Smooth muscle cell (in vitro differentiated cells): ENCODE results near the gene NRXN3. TPM values are rescaled to one million over a fixed set of nuclear protein-coding genes. Genes with fewer than 3 reads are reported as not detected.

Experiments
- DNase-seq: peaks from one replicate; lab custom pipeline; 2025; ENCODE audit not compliant: unreplicated experiment; lab: John Stamatoyannopoulos, UW
- H2AFZ ChIP-seq: fragments of 200-600 bp; sonication (generic); 2 replicates; pipeline ENCODE4 v1.6.0; 2016; ENCODE audit warnings: antibody characterized with exemption, low read depth, mild to moderate bottlenecking
- H3F3A ChIP-seq: fragments of 200-600 bp; sonication (generic); 2 replicates; pipeline ENCODE4 v1.6.0; 2017; ENCODE audit warnings: antibody characterized with exemption, low read depth
- H3K27ac ChIP-seq: fragments of 200-600 bp; sonication (generic); 2 replicates; pipeline ENCODE4 v1.5.1; 2016; ENCODE audit warnings: low read depth, mild to moderate bottlenecking
- H3K27me3 ChIP-seq: fragments of 200-600 bp; sonication (generic); 2 replicates; pipeline ENCODE4 v1.6.1; 2016; ENCODE audit warnings: low read depth, mild to moderate bottlenecking
- H3K36me3 ChIP-seq: fragments of 200-600 bp; sonication (generic); 2 replicates; pipeline ENCODE4 v1.5.1; 2016; ENCODE audit warnings: low read depth
- H3K4me1 ChIP-seq: fragments of 200-600 bp; sonication (generic); 2 replicates; pipeline ENCODE4 v1.5.1; 2016; ENCODE audit warnings: low read depth
- H3K4me2 ChIP-seq: fragments of 200-600 bp; sonication (generic); 2 replicates; pipeline ENCODE4 v1.6.0; 2016; ENCODE audit warnings: mild to moderate bottlenecking
- H3K4me3 ChIP-seq: fragments of 200-600 bp; sonication (generic); 2 replicates; pipeline ENCODE4 v1.5.1; 2016; ENCODE audit warnings: mild to moderate bottlenecking
- H3K79me2 ChIP-seq: fragments of 200-600 bp; sonication (generic); 2 replicates; pipeline ENCODE4 v1.6.0; 2016; ENCODE audit warnings: low read depth, mild to moderate bottlenecking
- H3K9ac ChIP-seq: fragments of 200-600 bp; sonication (generic); 2 replicates; pipeline ENCODE4 v1.6.0; 2016; ENCODE audit warnings: low read depth
- H3K9me3 ChIP-seq: fragments of 200-600 bp; sonication (generic); replicated peaks from 2 replicates; pipeline ENCODE4 v1.5.1; 2016; ENCODE audit warnings: low read depth
- H4K20me1 ChIP-seq: fragments of 200-600 bp; sonication (generic); 2 replicates; pipeline ENCODE4 v1.6.0; 2016; ENCODE audit warnings: low read depth
- WGBS: methylation state at CpG from one replicate; pipeline ENCODE4 v1.1.7; 2016; ENCODE audit warnings: low lambda C conversion rate; 5-methylcytosine and 5-hydroxymethylcytosine counted together
- polyA plus RNA-seq: library from polyadenylated mRNA; unstranded; fragments of >200 nt; fragmentation: Nextera tagmentation; extraction: Ambion mirVana; gene quantifications from 2 replicates; pipeline ENCODE4 v1.2.1, GENCODE V29; 2016
- total RNA-seq: library from RNA; depleted of rRNA; stranded (reverse); fragments of >200 nt; gene quantifications from 2 replicates; pipeline ENCODE4 v1.2.3, GENCODE V29; 2014
- TF ChIP-seq, protein P1 (sequence below): fragments of 200-600 bp; sonication (generic); IDR thresholded peaks from 2 replicates; pipeline ENCODE4 v1.5.1; 2017; ENCODE audit warnings: borderline replicate concordance, mild to moderate bottlenecking, antibody characterized with exemption; ENCODE audit not compliant: insufficient read depth, poor library complexity, severe bottlenecking

NRXN3 gene
- total and polyA plus RNA-seq, 2 experiments from 2014 or later = 1.2 to 7.0 TPM

DNA sequence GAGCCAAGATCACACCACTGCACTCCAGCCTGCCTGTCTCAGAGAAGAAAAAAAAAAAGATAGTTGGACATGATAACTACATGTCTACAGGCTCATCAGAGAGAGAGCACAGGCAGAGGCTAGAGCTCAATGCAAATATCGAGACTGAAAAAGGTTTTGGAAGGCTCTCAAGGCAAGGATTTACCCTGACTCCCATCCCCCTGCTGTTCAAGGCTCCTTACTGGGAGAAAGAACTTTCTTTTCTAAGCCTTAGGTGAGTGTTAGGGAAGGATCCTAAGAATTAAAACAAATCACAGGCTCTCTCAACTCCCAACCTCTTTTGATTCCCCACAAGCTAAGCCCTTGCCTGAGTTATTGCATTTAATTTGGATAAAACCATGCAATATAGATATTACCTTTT lies 1516.0 kb downstream of the NRXN3 start:
- Histone ChIP-seq H3K4me2 (no peak overlapping the region), H3K27ac (no peak overlapping the region), H3K79me2 (no peaks in the 10 kb centered on the region), H3K9ac (no peak overlapping the region), H3K4me1 (no peaks in the 10 kb centered on the region), H3K4me3 (no peak overlapping the region), H2AFZ (no peak overlapping the region), H3K27me3 (no peaks in the 10 kb centered on the region), H3K36me3 (no peaks in the 10 kb centered on the region), H3F3A (no peaks in the 10 kb centered on the region), H3K9me3 (no peaks in the 10 kb centered on the region), H4K20me1 (no peaks in the 10 kb centered on the region)
- TF ChIP-seq, protein P1, sequence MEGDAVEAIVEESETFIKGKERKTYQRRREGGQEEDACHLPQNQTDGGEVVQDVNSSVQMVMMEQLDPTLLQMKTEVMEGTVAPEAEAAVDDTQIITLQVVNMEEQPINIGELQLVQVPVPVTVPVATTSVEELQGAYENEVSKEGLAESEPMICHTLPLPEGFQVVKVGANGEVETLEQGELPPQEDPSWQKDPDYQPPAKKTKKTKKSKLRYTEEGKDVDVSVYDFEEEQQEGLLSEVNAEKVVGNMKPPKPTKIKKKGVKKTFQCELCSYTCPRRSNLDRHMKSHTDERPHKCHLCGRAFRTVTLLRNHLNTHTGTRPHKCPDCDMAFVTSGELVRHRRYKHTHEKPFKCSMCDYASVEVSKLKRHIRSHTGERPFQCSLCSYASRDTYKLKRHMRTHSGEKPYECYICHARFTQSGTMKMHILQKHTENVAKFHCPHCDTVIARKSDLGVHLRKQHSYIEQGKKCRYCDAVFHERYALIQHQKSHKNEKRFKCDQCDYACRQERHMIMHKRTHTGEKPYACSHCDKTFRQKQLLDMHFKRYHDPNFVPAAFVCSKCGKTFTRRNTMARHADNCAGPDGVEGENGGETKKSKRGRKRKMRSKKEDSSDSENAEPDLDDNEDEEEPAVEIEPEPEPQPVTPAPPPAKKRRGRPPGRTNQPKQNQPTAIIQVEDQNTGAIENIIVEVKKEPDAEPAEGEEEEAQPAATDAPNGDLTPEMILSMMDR = no peak
- WGBS = 92% methylated on average over 1 of the region's 1 CpG
- DNase-seq = no peak

DNA sequence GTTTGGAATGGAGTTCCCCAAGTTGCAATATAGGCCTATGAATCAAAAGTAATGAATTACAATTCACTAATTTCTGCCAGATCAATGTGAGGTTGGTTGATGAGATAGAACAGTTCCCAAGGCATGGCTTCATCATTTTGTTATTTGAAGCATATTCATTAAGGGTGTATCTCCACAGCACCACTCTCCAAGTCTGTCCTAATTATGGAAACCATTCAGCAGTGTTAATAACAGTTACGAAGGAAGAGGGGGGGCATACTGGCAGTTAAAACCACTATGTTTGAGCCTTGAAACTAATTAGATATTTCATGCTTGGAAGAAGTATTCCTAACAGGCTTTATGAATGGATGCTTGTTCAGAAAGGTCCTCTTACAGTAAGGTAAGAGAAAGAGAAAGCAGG lies 1520.8 kb downstream of the NRXN3 start:
- Histone ChIP-seq H3K9me3 (no peaks in the 10 kb centered on the region), H2AFZ (no peak overlapping the region)

DNA sequence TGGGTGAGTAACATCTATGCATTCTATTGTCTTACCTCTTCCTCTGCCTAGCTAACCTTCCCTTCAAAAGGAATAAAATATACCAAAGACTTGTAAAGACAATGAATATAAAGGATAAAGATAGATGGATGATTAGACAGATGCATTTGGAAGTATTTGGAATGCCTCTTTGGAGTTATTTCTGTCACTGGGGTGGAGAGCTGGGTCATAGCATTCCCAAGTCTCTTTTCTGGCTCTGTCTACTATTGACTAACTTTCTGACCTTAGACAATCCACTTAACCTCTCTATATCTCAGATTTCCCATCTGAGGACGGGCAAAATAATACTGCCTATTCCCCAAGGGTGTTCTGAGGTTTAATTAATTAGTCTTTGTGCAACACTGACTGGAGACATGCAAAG lies 1523.8 kb downstream of the NRXN3 start:
- Histone ChIP-seq H3K36me3 (no peaks in the 10 kb centered on the region), H3K27ac (no peak overlapping the region), H3K4me2 (no peak overlapping the region), H2AFZ (no peak overlapping the region), H3K79me2 (no peaks in the 10 kb centered on the region), H3K4me3 (no peak overlapping the region), H4K20me1 (no peaks in the 10 kb centered on the region), H3K27me3 (no peaks in the 10 kb centered on the region), H3K9me3 (no peaks in the 10 kb centered on the region), H3K9ac (no peak overlapping the region), H3K4me1 (peaks cover 12% of the 10 kb centered on the region), H3F3A (no peaks in the 10 kb centered on the region)
- TF ChIP-seq, protein P1 = no peak
- no peak for DNase-seq
- 73% methylated on average over 1 of the region's 1 CpG for WGBS

More for the DNA sequence above, 1520.8 kb downstream of the NRXN3 start:
- no peak for DNase-seq
- Histone ChIP-seq H3K4me1 (peaks cover 12% of the 10 kb centered on the region), H3K9ac (no peak overlapping the region), H3F3A (no peaks in the 10 kb centered on the region), H3K36me3 (no peaks in the 10 kb centered on the region), H3K27ac (no peak overlapping the region), H3K4me2 (no peak overlapping the region), H3K4me3 (no peak overlapping the region), H4K20me1 (no peaks in the 10 kb centered on the region), H3K27me3 (no peaks in the 10 kb centered on the region), H3K79me2 (no peaks in the 10 kb centered on the region)
- TF ChIP-seq, protein P1 = no peak
- 95% methylated on average over 1 of the region's 1 CpG for WGBS

DNA sequence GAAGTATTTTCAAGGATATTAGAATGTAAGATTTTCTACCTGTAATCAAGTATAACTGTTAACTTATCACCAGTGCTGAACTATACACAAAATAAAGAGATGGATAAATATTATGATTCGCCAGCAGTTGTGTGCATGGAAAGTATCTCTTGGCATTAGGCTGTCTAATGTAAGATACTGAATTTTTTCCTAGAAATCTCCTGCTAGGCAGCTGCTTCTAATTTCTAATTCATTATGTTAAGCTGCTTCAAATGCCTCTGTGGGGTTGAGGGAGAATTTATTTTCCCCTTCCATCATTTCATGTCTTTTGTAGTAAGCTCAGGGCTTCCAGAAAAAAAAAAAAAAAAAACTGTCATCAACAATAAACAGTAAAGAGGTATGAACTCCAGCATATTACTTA lies 1525.1 kb downstream of the NRXN3 start:
- Histone ChIP-seq H4K20me1 (no peaks in the 10 kb centered on the region), H3K9ac (no peak overlapping the region), H3K79me2 (no peaks in the 10 kb centered on the region), H3K4me1 (peaks cover 12% of the 10 kb centered on the region), H3K9me3 (no peaks in the 10 kb centered on the region), H3K27me3 (no peaks in the 10 kb centered on the region), H3K27ac (no peak overlapping the region), H3K36me3 (no peaks in the 10 kb centered on the region), H3F3A (no peaks in the 10 kb centered on the region), H3K4me2 (no peak overlapping the region), H2AFZ (no peak overlapping the region), H3K4me3 (no peak overlapping the region)
- WGBS = 49% methylated on average over 1 of the region's 1 CpG
- DNase-seq = no peak
- TF ChIP-seq, protein P1 = no peak
